ENCODE results near the gene LIM2.

LIM2 gene

GRCh38 chr19:51365965-51366388 is 21.8 kb downstream of the LIM2 start, which contains the start of gene ETFB:
Gene ETFB (minus strand): TSS chr19:51366388. CDS start chr19:51366326, 62 bp downstream.
- DNase-seq (ENCODE audit: low read depth) = no peak

GRCh38 chr19:51365211-51365964 is 22.4 kb downstream of the LIM2 start:
- DNase-seq (ENCODE audit: low read depth) = no peak

- DNase-seq (ENCODE audit: low read depth) = no peak
Measured at GRCh38 chr19:51364200-51365106, 23.3 kb downstream of the LIM2 start.

- DNase-seq (ENCODE audit: low read depth) = no peak
Measured at GRCh38 chr19:51361239-51361638, 26.5 kb downstream of the LIM2 start.

GRCh38 chr19:51359294-51359693 is 28.5 kb downstream of the LIM2 start:
- DNase-seq (ENCODE audit: low read depth) = peak; percentile 89

GRCh38 chr19:51357952-51358351 is 29.8 kb downstream of the LIM2 start:
- no peak for DNase-seq (ENCODE audit: low read depth)

GRCh38 chr19:51356159-51356801 is 31.5 kb downstream of the LIM2 start:
- DNase-seq (ENCODE audit: low read depth) = no peak

GRCh38 chr19:51354742-51355148 is 33.0 kb downstream of the LIM2 start:
- DNase-seq (ENCODE audit: low read depth) = no peak

- no peak for DNase-seq (ENCODE audit: low read depth)
Measured at GRCh38 chr19:51354103-51354741, 33.6 kb downstream of the LIM2 start.

GRCh38 chr19:51352783-51353360 is 34.9 kb downstream of the LIM2 start:
- no peak for DNase-seq (ENCODE audit: low read depth)

GRCh38 chr19:51351266-51351990 is 36.3 kb downstream of the LIM2 start:
- no peak for DNase-seq (ENCODE audit: low read depth)

- DNase-seq (ENCODE audit: low read depth) = no peak
Measured at GRCh38 chr19:51347209-51347928, 40.4 kb downstream of the LIM2 start.

GRCh38 chr19:51346742-51347141 is 41.0 kb downstream of the LIM2 start:
- DNase-seq (ENCODE audit: low read depth) = no peak

- no peak for DNase-seq (ENCODE audit: low read depth)
Measured at GRCh38 chr19:51345076-51345620, 42.6 kb downstream of the LIM2 start.

GRCh38 chr19:51342631-51343569 is 44.9 kb downstream of the LIM2 start:
- DNase-seq (ENCODE audit: low read depth) = no peak

- DNase-seq (ENCODE audit: low read depth) = no peak
Measured at GRCh38 chr19:51341976-51342580, 45.7 kb downstream of the LIM2 start, which contains the start of gene VSIG10L. Gene VSIG10L (minus strand): TSS chr19:51342139. CDS start chr19:51342124, 15 bp downstream.

GRCh38 chr19:51341066-51341465 is 46.7 kb downstream of the LIM2 start:
- no peak for DNase-seq (ENCODE audit: low read depth)
